Suprapubic skin (tissue), 4 donors: Measurements from ENCODE around the gene PEX6. TPM values are rescaled to one million over a fixed set of nuclear protein-coding genes. Genes with fewer than 3 reads are reported as not detected.

Experiments
- DNase-seq, 2 donors: peaks; one replicate each; pipeline ENCODE4 v3.0.0-alpha.2; 2019; ENCODE audit warnings: low spot score in 2 of 2
- H3K27ac ChIP-seq: fragments of 200-600 bp; sonication (generic); one replicate; pipeline ENCODE4 v1.5.1; 2019
- H3K27me3 ChIP-seq: fragments of 200-600 bp; sonication (generic); one replicate; pipeline ENCODE4 v1.5.1; 2019
- H3K36me3 ChIP-seq: fragments of 200-600 bp; sonication (generic); one replicate; pipeline ENCODE4 v1.5.1; 2019
- H3K4me1 ChIP-seq: fragments of 200-600 bp; sonication (generic); one replicate; pipeline ENCODE4 v1.5.1; 2019
- H3K4me3 ChIP-seq: fragments of 200-600 bp; sonication (generic); one replicate; pipeline ENCODE4 v1.5.1; 2019; ENCODE audit warnings: mild to moderate bottlenecking
- H3K9me3 ChIP-seq: fragments of 200-600 bp; sonication (generic); one replicate; pipeline ENCODE4 v1.5.1; 2019
- EP300 ChIP-seq: sonication (generic); formaldehyde crosslinking; IDR thresholded peaks from one replicate; pipeline ENCODE4 v1.6.1; 2017; ENCODE audit warnings: antibody characterized with exemption
- POLR2A ChIP-seq, 2 donors: fragments of 450-650 bp; IDR thresholded peaks; one replicate each; pipeline ENCODE4 v1.6.1; 2017; ENCODE audit warnings: antibody characterized with exemption in 2 of 2, mild to moderate bottlenecking in 2 of 2, moderate library complexity in 2 of 2
- POLR2AphosphoS5 ChIP-seq, 3 donors: sonication (generic); formaldehyde crosslinking; IDR thresholded peaks; one replicate each; pipeline ENCODE4 v1.6.1; 2017; ENCODE audit warnings: antibody characterized with exemption in 3 of 3
- WGBS: methylation state at CpG from one replicate; pipeline ENCODE4 v1.1.5; 2018; 5-methylcytosine and 5-hydroxymethylcytosine counted together
- total RNA-seq, 4 donors: library from RNA; depleted of rRNA; stranded (reverse); fragments of >200 nt; gene quantifications; one replicate each; pipeline ENCODE4 v1.1.0, GENCODE V29; 2016
- TF ChIP-seq, protein P1 (sequence below), 2 donors: fragments of 200-600 bp in 1 of 2; fragments of 450-650 bp in 1 of 2; sonication (generic) in 1 of 2; IDR thresholded peaks; one replicate each; pipeline ENCODE4 v1.5.1; 2016 to 2019; ENCODE audit warnings: antibody characterized with exemption in 2 of 2, mild to moderate bottlenecking in 1 of 2, moderate library complexity in 1 of 2

PEX6 gene
- total RNA-seq, 4 donors from 2014 or later = 18.6 to 48.0 (median 22.8) TPM

DNA sequence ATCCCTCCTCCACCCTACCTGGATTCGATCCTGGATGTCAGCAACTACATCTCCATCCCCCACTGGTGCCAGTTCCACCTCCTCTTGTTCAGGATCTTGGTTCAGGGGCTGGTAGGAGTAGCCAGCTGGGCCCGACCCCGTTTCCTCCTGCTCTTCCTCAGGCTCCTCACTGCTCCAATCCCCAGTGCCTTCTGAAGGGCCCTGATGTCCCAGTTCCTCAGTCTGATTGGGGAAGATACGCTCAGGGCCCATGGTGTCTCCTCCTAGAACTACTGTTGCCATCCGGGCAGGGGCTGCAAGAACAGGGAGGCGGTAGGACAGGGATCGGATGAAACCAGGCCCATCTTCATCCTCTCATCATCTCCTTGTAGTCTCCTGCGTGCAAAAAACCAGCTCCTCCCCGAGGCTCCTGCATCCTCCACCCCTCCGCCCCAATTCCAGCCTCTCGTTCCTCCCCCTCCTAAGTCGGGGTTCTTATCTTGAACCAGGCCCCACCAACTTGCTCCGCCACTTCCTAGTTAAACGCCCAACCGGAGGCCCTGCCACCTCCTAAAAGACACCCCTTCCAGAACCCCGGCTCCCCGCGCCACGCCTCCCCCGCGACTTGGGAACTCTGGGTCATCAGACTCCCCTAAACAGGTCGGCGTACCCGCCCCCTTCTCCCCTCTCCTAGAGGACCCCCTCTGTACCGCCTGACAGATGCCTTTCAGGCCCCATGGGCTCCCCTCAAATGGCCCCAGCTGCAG, 34.3 kb upstream of the PEX6 start:
- Histone ChIP-seq H3K27me3 (no peaks in the 10 kb centered on the region), H3K9me3 (no peaks in the 10 kb centered on the region), H3K27ac (peak overlapping the region; percentile 73), H3K4me1 (peaks cover 46% of the 10 kb centered on the region), H3K4me3 (peak overlapping the region; percentile 86), H3K36me3 (peaks cover 48% of the 10 kb centered on the region)
- no peak for DNase-seq
- no peak for TF ChIP-seq POLR2A (IDR thresholded peaks at IDR 0.05)
- no peak for TF ChIP-seq POLR2AphosphoS5 (IDR thresholded peaks at IDR 0.05)
- TF ChIP-seq, protein P1, sequence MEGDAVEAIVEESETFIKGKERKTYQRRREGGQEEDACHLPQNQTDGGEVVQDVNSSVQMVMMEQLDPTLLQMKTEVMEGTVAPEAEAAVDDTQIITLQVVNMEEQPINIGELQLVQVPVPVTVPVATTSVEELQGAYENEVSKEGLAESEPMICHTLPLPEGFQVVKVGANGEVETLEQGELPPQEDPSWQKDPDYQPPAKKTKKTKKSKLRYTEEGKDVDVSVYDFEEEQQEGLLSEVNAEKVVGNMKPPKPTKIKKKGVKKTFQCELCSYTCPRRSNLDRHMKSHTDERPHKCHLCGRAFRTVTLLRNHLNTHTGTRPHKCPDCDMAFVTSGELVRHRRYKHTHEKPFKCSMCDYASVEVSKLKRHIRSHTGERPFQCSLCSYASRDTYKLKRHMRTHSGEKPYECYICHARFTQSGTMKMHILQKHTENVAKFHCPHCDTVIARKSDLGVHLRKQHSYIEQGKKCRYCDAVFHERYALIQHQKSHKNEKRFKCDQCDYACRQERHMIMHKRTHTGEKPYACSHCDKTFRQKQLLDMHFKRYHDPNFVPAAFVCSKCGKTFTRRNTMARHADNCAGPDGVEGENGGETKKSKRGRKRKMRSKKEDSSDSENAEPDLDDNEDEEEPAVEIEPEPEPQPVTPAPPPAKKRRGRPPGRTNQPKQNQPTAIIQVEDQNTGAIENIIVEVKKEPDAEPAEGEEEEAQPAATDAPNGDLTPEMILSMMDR (IDR thresholded peaks at IDR 0.05) = no peak
- TF ChIP-seq EP300 = no peak
- 2% methylated on average over 25 of the region's 25 CpGs for WGBS

DNA sequence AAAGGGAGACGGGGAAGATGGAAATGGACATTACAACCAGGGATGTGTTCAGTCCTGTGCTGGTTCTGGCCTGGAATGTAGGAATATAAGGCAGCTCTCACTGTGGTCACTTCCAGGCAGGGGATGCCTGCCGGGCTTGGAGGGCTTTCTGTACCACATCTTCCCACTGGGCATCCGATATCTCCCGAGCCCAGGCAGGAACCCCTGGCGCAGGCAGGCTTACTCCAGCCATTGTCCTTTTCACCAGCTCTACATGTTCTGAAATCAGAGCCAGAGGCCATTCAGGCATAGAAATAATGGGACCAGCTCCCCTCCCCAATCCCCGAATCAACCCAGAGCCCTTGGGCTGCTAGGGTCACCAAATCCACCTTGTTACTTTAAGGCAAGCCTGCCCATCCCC, 33.4 kb upstream of the PEX6 start:
- no peak overlapping the region for H3K4me3 ChIP-seq

DNA sequence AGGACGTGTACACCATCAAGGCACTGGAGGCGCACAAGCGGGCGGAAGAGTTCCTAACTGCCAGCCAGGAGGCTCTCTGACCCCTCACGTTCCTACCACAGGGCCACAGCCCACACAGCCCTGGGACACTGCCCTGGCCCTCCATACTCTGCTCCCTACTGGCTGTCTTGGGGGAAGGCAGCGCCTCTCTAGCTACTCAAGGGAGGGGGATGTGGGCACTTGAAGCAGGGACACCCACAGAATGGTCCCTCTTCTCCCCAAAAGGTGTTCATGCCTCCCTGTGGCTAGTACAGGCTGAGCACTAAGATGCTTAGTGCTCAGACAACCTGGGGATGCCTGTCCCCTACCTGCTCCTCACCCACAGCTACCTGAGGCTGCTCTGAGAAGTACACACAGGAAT, 32.2 kb upstream of the PEX6 start:
- Histone ChIP-seq H3K9me3 (no peaks in the 10 kb centered on the region), H3K27ac (no peak overlapping the region), H3K36me3 (peaks cover 57% of the 10 kb centered on the region), H3K27me3 (no peaks in the 10 kb centered on the region), H3K4me1 (peaks cover 36% of the 10 kb centered on the region), H3K4me3 (no peak overlapping the region)
- no peak for TF ChIP-seq POLR2A (IDR thresholded peaks at IDR 0.05)
- TF ChIP-seq, protein P1 (IDR thresholded peaks at IDR 0.05) = no peak
- 73% methylated on average over 5 of the region's 6 CpGs for WGBS
- no peak for DNase-seq

More for the DNA sequence above, 33.4 kb upstream of the PEX6 start:
- peak overlapping the region; percentile 73 for H3K27ac ChIP-seq
- 78% methylated on average over 6 of the region's 6 CpGs for WGBS
- TF ChIP-seq POLR2A (IDR thresholded peaks at IDR 0.05) (no peak), EP300 (no peak), POLR2AphosphoS5 (IDR thresholded peaks at IDR 0.05) (no peak)
- TF ChIP-seq, protein P1 (IDR thresholded peaks at IDR 0.05) = no peak
- no peaks in the 10 kb centered on the region for H3K27me3 ChIP-seq
- no peak for DNase-seq
- peaks cover 48% of the 10 kb centered on the region for H3K36me3 ChIP-seq
- peaks cover 46% of the 10 kb centered on the region for H3K4me1 ChIP-seq
- no peaks in the 10 kb centered on the region for H3K9me3 ChIP-seq

DNA sequence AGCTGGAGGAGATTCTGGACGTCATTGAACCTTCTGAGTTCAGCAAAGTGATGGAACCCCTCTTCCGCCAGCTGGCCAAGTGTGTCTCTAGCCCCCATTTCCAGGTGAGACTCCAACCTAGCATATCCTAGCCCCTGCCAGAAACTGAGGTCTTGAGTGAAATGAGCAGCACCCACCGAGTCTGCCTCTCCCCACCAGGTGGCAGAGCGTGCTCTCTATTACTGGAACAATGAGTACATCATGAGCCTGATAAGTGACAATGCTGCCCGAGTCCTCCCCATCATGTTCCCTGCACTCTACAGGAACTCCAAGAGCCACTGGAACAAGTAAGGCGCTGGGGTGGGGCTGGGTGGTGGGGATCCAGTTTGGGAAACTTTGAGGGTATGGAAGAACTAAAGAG, 30.1 kb upstream of the PEX6 start:
- DNase-seq = no peak
- no peaks in the 10 kb centered on the region for H3K27me3 ChIP-seq
- peaks cover 63% of the 10 kb centered on the region for H3K36me3 ChIP-seq
- H3K4me3 ChIP-seq = no peak overlapping the region
- WGBS = 62% methylated on average over 3 of the region's 6 CpGs
- H3K9me3 ChIP-seq = no peaks in the 10 kb centered on the region
- H3K4me1 ChIP-seq = peaks cover 18% of the 10 kb centered on the region
- TF ChIP-seq, protein P1 (IDR thresholded peaks at IDR 0.05) = peak in 1 of 2 donors; percentile 23
- no peak for TF ChIP-seq POLR2AphosphoS5 (IDR thresholded peaks at IDR 0.05)
- no peak for TF ChIP-seq EP300
- TF ChIP-seq POLR2A (IDR thresholded peaks at IDR 0.05) = no peak
- no peak overlapping the region for H3K27ac ChIP-seq

DNA sequence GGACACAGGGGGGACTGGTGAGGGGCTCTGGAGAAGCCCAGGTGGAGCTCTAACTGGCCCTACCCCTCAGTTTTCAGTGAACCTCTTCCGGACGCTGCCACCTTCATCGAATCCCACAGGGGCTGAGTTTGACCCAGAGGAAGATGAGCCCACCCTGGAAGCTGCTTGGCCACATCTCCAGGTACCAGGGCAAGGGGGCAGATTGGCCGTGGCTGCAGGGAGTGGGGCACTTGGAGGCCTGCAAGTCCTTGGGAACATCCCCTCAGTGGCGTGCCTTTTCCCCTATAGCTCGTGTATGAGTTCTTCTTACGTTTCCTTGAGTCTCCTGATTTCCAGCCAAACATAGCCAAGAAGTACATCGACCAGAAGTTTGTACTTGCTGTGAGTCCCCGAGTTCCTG, 28.1 kb upstream of the PEX6 start:
- WGBS = 90% methylated on average over 9 of the region's 9 CpGs
- Histone ChIP-seq H3K9me3 (no peaks in the 10 kb centered on the region), H3K4me3 (no peak overlapping the region), H3K36me3 (peaks cover 62% of the 10 kb centered on the region), H3K4me1 (peaks cover 4% of the 10 kb centered on the region), H3K27me3 (no peaks in the 10 kb centered on the region), H3K27ac (no peak overlapping the region)
- no peak for DNase-seq
- no peak for TF ChIP-seq POLR2AphosphoS5 (IDR thresholded peaks at IDR 0.05)
- TF ChIP-seq, protein P1 (IDR thresholded peaks at IDR 0.05) = no peak
- no peak for TF ChIP-seq EP300
- TF ChIP-seq POLR2A (IDR thresholded peaks at IDR 0.05) = no peak
